H1 (cell line): ENCODE data around the gene PVALB.

Experiments used
- CHD1 ChIP-seq: IDR thresholded peaks from 2 replicates; pipeline ENCODE4 v1.6.1; 2012; ENCODE audit warnings: low read depth, low read length, improper control_type of control experiment
- TCF12 ChIP-seq: IDR thresholded peaks from 2 replicates; pipeline ENCODE4 v1.6.1; 2011; ENCODE audit warnings: low read depth, mild to moderate bottlenecking, low read length
- TF ChIP-seq, protein P1 (sequence below), 3 experiments: IDR thresholded peaks; 1 replicate in 2 of 3; 2 replicates in 1 of 3; pipeline versions ENCODE4 v1.5.1 to v1.6.1; 2011; ENCODE audit warnings: low read length in 3 of 3, mild to moderate bottlenecking in 3 of 3, inconsistent platforms in 2 of 3, low read depth in 1 of 3, moderate library complexity in 1 of 3; ENCODE audit not compliant: insufficient read depth in 1 of 3; ENCODE audit errors: control extremely low read depth in 1 of 3

DNA sequence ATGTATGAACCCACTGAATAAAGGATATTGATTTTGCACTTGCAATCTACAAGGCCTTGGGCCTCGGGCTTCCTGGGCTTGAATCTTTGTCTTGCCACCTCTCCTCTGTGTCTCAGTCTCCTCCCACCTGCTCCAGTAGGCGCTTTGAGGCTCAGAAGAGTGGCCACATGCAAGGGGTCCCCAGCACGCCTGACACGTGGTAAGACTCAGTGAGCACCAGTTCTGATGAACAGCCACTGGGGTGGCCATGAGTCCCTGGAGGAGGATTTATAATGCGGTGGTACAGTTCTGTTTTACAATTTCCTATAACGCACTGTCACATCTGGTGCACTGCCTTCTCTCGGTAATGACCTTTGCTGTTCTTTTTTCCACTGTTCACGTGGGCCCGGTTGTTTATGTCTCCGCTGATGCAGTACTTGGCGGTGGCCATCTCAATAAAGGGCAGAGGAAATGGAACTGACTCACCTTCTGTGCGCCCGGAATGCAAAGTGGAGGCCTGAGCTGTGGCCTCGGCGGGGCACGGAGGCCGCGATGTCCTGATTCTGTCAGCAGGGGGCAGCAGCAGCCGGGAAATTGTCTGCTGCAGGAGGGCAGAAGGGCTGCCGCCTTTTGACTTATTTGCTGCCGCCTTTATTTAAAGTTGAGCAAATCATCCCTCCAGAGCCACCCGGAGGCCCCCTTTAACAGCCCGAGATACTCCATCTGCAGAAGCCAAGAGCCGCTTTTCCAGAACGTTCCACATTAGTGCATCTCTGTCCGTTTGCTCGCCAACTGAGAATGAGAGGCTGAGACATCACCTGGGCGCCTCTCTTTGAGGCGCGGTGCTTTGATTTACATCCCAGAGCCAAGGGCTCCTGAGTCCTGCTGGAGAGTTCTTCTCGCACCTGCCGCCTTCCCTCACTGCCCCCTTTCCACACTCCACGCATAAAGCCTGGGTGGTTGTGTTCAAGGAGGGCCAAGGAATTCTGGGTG lies 34.9 kb downstream of the PVALB start:
- TF ChIP-seq, protein P1, sequence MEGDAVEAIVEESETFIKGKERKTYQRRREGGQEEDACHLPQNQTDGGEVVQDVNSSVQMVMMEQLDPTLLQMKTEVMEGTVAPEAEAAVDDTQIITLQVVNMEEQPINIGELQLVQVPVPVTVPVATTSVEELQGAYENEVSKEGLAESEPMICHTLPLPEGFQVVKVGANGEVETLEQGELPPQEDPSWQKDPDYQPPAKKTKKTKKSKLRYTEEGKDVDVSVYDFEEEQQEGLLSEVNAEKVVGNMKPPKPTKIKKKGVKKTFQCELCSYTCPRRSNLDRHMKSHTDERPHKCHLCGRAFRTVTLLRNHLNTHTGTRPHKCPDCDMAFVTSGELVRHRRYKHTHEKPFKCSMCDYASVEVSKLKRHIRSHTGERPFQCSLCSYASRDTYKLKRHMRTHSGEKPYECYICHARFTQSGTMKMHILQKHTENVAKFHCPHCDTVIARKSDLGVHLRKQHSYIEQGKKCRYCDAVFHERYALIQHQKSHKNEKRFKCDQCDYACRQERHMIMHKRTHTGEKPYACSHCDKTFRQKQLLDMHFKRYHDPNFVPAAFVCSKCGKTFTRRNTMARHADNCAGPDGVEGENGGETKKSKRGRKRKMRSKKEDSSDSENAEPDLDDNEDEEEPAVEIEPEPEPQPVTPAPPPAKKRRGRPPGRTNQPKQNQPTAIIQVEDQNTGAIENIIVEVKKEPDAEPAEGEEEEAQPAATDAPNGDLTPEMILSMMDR (IDR thresholded peaks at IDR 0.05; ENCODE audit: control extremely low read depth in 1 of 3, insufficient read depth in 1 of 3, low read depth in 1 of 3, low read length in 3 of 3), result peak; percentile 89 to 97 (median 93)
- TF ChIP-seq CHD1 (no peak), TCF12 (no peak)
